Activated CD4-positive, alpha-beta T cell treated with anti-CD3 and anti-CD28 coated beads for 1 hour (primary cell): ENCODE results near the gene CGB8.
A peak's percentile ranks its signal among the peaks of the same experiment; 100 is the strongest.
"Not testable (repeated sequence)": the region's sequence is repeated elsewhere in the genome, so short reads cannot be mapped to it uniquely, and the experiment has no call there.

ENCODE experiments used
- DNase-seq: peaks from one replicate; pipeline ENCODE4 v3.0.0-alpha.2; 2020

CGB8 gene

DNA sequence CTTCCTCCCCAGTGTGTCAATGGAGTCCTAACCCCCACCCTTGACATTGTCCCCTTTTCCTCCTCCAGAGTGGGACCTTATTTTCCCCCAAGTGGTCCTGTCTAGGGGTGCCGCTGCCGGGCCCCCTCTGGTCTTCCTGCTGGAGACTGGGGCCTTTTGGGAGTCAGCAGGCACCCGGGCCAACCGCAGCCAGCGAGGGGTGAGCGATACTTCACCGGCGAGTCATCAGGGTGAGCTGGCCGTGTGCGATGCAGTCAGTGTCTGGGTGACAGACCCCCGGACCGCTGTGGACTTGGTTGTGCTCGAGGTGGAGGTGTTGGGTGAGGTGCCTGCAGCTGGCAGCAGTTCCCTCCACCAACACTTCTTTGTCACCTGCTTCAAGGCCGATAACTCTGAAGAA lies 19.2 kb downstream of the CGB8 start:
- not testable (repeated sequence) for DNase-seq

DNA sequence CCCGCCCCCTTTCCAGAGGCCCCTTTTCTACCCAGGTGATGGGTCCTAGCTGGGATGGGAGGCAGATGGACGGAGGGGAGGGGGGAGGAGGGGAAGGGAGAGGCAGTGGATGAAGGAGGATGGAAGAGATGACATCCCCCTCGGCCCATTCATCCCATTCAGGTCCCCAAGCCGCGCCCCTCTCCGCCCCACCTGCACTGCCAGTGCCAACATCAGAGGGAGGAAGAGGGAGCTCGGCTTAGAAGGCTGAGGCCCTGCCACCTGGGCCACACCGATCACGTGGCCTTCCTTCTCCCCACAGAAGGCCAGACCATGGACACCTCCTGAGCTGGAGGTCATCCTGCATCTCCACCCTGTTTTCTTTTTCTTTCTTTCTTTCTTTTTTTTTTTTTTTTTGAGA lies 20.2 kb downstream of the CGB8 start:
- not testable (repeated sequence) for DNase-seq

DNA sequence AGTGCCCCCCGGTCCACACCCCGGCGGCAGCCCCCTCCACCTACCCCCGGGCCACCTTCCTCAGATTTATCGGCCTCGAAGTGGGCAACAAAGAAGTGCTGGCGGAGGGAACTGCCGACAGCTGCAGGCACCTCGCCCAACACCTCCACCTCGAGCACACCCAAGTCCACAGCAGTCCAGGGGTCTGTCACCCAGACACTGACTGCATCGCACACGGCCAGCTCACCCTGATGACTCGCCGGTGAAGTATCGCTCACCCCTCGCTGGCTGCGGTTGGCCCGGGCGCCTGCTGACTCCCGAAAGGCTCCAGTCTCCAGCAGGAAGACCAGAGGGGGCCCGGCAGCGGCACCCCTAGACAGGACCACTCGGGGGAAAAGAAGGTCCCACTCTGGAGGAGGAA lies 23.3 kb downstream of the CGB8 start:
- not testable (repeated sequence) for DNase-seq

DNA sequence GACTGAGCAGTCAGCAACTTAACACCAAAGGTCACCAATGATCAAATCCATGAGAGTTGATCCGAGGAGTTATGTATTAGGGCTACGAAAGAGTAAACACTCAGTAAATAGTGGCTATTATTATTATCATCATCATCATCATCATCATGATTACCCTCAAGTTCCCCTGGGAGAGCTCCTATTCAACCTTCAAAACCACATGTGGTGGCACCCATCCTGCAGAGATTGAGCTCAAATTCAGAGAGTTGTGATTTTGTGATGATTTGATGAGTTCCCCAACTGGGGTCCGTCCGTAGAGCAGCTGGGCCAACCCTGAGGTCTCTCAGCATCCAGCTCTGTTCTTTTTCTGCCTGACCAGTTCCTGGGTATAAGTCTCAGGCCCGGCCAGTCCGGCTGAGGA lies 23.8 kb downstream of the CGB8 start:
- DNase-seq: not testable (repeated sequence)

DNA sequence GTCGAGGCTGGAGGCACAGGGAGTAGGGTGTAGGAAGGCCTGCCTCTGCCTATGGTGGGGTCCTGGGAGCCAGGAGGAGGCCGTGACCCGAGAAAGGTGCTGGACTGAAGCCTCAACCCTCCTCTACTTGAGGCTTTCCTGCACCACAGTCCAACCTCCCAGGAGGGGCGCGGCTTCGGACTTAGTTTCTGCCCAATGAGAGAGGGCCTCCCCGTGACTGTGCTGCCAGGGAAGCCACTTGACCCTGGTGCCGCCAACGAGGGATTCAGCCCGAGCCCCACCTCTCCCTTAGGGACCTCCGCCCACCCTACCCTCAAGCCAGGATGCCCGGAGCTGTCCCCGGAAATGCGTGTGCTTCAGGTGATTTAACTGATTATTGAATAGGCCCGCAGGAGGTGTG lies 24.7 kb downstream of the CGB8 start, which contains the start of gene CGB3:
Gene CGB3, minus strand, starts transcription at position 101 of the 400 bp plus-strand sequence. CDS start 362 bp downstream, outside the sequence.
- not testable (repeated sequence) for DNase-seq

DNA sequence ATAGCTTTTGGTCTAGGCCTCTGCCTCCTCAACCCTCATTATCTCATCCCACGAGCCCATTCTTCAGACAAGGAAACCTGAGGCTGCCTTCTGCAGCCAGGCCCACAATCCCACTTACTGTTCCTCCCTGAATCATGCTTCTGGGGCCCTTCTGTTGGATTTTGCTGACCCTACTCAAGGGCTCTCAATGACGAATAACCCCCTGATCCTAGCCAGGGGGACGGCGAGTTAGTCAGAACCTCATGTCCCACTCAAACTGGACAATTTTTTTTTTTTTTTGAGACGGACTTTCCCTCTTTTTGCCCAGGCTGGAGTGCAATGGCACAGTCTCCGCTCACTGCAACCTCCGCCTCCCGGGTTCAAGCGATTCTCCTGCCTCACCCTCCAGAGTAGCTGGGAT lies 26.8 kb downstream of the CGB8 start:
- DNase-seq: no peak

DNA sequence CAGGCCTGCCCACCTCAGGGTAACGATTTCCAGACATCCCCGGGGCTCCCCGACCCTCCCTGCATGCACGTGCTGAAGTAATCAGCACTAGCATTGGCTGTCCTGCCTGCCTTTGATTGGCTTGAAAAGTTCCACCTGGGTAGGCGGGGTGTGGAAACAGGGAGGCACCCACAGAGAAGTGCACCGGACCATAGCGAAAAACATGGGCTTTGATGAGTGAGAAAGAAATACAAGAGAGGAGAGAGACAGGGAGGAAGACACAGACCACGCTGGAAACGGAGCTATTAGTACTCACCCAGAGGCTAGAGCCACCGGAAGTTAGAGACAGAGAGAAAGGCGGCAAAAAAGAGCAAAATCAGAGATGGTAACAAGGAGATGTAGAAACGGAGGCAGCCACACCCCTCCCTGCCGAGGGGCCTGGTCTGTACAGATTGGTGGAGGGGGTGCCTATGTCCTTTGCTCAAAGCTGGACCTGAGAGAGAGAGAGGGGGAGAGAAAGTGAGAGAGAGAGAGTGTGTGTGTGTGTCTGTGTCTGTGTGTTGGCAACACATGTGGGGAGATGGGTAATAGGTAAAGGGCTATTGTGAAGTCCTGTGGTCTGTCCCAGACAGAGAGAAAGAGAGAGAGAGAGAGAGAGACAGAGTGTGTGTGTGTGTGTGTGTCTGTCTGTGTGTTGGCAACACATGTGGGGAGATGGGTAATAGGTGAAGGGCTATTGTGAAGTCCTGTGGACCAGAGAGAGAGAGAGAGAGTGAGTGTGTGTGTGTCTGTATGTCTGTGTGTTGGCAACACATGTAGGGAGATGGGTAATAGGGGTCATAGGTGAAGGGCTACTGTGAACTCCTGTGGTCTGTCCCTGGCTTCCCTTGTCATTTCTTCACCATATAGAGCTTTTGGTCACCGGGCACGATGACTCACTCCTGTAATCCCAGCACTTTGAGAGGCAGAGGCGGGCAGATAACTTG lies 27.7 kb downstream of the CGB8 start:
- DNase-seq: no peak

DNA sequence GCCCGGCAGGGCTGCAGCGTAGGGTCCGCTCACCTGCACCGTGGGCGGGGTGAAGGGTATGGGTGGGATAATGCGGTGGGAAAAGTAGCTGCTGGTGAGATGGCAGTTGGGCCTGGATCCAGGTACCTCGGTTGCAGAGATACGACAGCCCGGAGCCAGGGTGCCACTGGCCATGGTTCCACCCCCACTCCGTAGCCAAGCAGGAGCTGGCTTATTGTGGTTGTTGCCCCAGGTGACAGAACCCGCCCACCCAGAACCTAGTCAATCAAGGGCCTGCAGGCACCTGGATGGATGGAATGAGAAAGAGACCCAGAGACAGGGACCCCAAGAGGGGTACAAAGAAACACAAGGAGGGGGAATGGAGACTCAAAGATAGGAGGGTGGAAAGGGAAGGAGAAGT lies 28.6 kb downstream of the CGB8 start:
- DNase-seq: no peak

DNA sequence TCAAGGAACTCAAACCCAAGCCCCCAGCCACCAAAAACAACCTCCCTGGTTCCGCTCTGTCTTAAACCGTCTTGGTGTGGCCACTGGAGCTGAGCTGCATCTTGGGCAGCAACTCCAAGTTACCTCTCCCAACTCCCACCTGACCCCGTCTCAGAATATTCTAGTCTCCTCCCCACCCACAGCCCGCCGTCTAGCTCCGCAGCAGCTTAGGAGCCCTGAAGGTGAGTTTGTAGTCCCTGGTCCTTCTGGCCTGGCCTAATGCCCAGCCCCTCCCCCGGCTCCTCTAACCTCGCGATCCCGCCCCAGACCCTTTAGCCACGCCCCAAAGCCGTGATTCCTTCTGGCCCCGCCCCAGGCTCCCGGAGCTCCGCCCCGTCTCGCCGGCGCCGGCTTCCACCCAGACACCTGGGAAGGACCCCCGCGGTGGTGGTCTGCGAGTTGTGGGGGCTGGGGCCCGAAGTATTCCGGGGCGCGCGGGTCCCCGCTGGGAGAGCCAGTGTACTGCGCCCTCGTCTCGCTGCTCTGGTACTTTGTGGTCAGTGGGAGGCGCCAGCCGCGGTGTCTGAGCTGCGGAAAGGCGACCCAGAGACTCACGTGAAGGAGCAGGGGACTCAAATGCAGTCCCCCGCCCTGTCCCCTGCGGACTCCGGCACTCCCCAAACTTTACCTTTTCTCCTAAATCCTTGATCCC lies 29.5 kb downstream of the CGB8 start:
- peak; percentile 57 for DNase-seq

DNA sequence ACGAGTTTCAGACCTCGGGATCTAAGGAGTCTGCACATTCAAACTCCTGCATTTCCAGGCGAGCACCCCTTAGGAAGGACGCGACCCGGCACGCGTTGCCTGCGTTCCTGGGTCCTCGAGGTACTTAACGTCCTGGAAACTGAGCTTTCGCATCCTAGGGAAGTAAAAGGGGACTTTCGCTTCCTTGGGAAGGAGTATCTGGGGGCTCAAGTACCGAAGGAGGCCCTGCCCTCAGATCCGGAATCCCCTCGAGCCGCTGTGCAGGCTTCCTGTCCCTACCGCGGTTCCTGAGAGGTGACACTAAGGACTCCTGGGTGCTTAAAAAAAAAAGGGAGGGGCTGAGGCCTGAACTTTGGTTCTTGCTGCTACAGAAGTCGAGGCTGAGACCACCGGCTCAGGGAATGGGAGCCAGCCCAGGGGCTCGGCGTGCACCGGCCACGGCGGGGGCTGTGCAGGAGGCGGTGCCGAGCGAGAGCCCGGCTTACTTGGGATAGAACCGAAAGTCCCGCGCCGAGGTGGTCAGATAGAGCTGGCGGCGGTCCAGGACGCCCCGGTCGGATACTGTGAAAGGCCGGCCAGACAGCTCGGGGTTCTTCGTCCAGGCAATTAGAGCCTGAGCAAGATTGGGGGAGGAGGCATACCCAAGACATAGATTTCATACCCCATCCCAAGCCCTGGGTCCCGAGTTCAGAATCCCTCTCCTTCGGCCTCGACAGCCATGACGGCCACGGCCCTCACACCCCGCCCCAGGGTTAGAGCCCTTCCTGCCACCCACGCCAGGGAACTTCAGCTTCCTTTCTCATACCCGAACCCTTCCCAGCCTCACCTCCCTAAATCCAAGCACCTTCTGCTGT lies 30.3 kb downstream of the CGB8 start:
- DNase-seq: not testable (repeated sequence)

DNA sequence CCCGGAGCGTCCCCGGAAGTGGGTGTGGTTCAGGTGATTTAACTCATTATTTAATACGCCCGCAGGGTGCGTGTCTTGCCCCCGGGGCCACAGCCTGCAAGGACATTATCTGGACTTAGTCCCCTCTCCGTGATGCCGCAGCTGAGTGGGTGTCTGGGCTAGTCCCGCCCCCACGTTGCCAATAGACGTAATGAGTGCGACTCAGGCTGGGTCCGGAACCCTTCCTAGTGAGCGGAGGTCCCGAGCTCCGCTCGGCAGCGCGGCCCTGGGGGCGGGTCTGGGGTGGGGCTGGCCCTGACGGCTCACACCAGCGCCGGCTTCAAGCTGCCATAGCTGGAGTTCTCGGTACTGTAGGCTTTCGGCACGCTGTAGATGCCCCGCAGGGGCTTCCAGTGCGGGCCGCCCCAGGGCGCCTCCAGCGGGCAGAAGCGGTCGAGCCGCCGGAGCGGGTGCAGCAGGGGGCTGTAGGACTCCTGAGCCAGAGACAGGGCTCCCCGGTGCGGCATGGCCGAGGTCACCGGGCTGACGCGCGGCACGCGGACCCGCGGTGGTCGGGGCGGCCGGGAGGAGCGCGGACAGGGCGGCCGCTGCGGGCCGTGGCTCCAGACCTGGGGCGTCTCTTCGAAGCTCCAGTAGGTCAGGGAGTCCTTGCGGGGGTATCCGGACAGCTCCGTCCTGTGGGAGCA lies 31.1 kb downstream of the CGB8 start:
- peak; percentile 60 for DNase-seq

DNA sequence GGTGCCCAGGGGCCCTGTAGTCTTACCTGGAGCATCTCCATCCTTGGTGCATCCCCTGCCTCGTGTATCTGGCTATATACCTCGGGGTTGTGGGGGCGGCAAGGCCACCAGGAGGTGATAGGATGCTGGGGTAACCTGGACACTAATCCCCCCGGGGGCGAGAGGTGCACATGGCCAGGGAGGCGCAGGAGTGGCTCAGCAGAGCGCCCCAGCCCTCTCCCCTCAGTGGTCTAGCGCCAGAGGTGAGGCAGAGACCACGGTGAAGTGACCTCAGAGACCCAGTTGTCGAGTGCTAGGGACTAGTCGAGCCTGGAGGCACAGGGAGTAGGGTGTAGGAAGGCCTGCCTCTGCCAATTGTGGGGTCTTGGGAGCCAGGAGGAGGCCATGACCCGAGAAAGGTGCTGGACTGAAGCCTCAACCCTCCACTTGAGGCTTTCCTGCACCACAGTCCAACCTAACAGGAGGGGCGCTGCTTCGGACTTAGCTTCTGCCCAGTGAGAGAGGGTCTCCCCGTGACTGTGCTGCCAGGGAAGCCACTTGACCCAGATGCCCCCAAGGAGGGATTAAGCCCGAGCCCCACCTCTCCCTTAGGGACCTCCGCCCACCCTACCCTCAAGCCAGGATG lies 31.8 kb downstream of the CGB8 start, which contains the start of gene LHB:
Gene LHB, minus strand, starts transcription at position 51 of the 625 bp plus-strand sequence. Its CDS starts 10 bp downstream, at position 41.
- no peak for DNase-seq

DNA sequence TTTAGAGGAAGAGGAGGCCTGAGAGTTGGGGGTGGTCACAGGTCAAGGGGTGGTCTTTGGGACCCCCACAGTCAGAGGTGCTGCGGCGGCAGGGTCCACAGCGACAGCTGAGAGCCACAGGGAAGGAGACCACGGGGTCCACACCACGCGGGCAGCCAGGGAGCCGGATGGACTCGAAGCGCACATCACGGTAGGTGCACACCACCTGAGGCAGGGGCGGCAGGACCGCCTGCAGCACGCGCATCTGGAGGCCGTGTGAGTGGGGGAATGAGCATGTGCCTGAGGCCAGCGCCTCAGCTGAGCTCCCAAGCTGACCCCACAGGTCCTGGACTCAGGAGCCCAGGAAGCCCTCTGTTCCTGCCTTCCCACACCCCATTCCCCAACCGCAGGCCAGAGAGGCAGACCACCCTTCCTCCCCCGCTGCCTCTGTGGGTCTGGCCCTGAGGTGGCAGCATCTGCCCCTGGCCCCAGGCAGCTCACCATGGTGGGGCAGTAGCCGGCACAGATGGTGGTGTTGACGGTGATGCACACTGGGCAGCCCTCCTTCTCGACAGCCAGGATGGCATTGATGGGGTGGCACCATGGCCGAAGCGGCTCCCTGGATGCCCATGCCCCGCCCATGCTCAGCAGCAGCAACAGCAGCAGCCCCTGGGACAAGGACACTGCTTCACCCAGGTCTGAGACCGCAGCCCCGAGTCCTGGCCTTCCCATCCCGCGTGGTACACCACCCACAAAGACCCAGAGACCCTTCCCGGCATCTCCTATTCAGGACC lies 32.7 kb downstream of the CGB8 start:
- no peak for DNase-seq

DNA sequence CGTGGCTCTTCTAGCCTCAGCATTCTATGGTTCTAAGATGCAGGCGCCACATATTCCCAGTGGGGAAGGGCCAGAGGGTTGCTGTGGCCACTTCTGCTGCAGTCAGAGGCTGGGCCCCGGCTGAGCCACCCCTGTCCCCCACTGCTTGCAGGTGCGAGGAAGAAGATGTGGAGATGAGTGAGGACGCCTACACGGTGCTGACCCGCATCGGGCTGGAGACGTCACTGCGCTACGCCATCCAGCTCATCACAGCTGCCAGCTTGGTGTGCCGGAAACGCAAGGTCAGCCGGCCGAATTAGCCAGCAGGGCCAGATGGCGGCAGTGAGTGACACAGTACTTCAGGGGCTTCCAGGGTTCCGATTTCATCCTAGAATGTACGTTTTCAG lies 34.0 kb downstream of the CGB8 start:
- DNase-seq: no peak

DNA sequence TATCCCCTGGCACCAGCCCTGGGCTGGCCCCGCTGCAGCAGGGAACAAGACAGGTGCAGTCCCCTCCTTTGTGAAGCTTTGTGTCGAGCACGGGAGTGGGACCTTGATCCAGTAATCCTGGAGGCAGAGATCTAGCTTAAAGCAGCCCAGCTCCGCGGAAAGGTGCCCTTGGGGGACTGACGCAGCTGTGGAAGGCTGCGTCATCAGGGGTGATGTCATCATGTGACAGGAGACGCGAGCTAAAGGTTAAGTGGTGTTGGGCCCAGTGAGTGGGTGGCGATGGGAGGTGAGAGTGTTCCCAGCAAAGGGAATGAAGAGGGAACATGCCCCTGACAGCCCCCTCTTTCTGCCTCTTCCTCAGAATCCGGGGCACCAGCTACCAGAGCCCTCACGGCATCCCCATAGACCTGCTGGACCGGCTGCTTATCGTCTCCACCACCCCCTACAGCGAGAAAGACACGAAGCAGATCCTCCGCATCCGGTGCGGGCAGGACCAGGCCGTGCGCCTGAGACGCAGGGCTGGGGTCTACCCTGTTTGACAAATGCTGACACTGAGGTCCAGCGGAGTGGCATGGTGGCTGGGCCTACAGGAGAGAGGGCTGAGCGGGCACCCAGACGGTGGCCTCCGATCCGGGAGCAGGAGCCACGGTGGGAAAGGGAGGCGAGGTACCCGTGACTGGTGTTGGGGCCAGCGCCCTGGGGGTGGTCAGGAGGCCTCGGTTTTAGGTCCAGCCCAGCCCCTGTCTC lies 34.6 kb downstream of the CGB8 start:
- no peak for DNase-seq

DNA sequence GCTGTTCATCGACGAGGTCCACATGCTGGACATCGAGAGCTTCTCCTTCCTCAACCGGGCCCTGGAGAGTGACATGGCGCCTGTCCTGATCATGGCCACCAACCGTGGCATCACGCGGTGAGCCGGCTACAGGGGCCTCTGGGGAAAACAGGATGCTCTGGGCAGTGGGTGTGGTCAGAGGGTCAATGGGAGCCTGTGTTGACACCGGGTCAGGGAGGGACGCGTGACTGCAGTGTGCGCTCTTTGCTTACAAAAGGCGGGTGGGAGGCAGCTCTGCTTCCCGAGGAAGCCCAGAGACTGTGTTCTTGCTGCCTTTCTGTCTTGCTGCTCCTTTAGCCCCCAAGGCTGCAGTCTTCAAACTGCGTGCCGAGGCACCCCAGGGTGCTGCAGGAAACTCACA lies 37.7 kb downstream of the CGB8 start:
- DNase-seq: no peak

DNA sequence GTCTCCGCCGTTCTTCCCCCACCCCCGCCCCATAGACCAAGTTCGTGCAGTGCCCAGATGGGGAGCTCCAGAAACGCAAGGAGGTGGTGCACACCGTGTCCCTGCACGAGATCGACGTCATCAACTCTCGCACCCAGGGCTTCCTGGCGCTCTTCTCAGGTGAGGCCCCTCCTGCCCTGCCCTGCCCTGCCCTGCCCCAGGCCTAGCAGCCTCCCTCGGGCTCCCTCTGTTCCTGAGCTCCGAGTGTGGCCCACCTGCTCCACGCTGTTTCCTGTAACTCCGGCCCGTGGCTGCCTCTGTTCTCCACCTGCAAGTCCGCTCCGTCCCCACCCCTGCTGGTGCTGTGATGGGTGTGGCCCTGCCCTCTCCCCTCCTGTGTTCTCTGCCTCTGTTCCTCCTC lies 38.5 kb downstream of the CGB8 start:
- no peak for DNase-seq

DNA sequence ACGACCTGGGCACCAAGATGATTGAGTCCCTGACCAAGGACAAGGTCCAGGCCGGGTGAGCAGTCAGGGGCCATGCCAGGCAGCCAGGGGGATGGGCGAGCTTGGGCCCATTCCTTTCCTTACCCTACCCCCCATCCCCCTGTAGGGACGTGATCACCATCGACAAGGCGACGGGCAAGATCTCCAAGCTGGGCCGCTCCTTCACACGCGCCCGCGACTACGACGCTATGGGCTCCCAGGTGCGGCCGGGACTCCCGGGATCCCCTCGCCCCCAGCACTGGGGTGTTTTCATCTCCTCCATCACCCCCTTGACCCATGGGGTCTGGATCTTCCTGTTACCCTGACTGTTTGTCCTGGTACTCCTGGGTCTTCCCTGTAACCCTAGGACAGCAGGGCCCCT lies 39.1 kb downstream of the CGB8 start:
- DNase-seq: no peak

DNA sequence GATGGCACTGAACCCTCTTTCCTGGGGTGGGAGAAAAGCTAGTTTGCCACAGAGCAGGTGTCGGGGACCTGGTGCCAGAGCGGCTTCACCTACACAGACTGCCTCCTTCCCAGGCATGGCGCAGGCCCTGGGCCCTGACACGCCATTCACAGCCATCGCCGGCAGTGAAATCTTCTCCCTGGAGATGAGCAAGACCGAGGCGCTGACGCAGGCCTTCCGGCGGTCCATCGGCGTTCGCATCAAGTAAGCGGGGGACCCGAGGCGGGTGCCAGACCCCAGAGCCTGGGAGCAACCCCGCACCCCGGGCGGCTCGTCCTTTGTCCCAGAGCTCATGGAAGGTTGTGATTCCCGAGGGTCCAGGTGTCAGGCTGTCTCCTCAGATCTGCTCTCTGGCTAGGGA lies 42.0 kb downstream of the CGB8 start:
- DNase-seq: no peak

DNA sequence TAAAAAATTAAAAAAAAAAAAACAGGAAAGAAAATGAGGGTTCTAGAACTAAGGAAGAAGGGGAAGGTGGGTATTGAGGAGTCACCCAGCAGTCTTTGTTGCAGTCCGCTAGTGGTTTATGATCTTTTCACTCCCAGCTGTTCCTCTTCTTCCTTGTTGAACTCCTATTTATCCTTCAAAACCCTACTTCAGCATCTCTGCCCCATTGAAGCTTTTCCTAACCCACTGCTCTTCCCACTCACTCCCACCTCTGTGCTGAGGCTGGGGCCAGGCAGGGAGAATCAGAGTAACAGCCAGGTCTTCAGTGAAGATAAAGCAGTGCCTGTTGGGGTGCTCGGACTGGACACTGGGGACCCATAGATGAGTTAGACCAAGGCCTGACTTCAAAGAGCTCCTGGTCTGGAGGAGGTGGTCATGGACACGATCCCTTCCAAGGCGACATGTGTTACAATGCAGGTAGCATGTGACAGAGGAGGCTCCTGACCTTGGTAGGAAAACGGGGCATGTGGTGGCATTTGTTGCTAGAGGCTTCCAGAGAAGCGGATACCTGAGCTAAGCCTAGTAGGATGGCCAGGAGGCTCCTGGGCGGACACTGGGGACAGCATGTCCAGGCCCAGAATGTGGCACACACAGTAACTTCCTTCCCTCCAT lies 43.8 kb downstream of the CGB8 start:
- no peak for DNase-seq
